Erythroblast (primary cell): Measurements from ENCODE around the gene IL17REL.

ENCODE experiments used
- DNase-seq, 2 experiments: peaks; one replicate each; lab custom pipeline; 2025; lab: John Stamatoyannopoulos, UW
- GATA1 ChIP-seq: IDR thresholded peaks from 2 replicates; pipeline ENCODE4 v1.6.1; 2011; ENCODE audit warnings: low read depth, mild to moderate bottlenecking, control low read depth, low read length, moderate library complexity
- POLR2A ChIP-seq: IDR thresholded peaks from 2 replicates; pipeline ENCODE4 v1.6.1; 2011; ENCODE audit warnings: mild to moderate bottlenecking, low read length

IL17REL gene

GRCh38 chr22:50051930-50052329 is 39.4 kb upstream of the IL17REL start:
- no peak for DNase-seq
- no peak for TF ChIP-seq POLR2A
- TF ChIP-seq GATA1: no peak

GRCh38 chr22:50049299-50050195 is 37.0 kb upstream of the IL17REL start:
- no peak for TF ChIP-seq GATA1
- no peak for TF ChIP-seq POLR2A
- DNase-seq: no peak

- TF ChIP-seq GATA1 (no peak), POLR2A (no peak)
- no peak for DNase-seq
These were observed 36.3 kb upstream of the IL17REL start for GRCh38 chr22:50048836-50049235.

DNA sequence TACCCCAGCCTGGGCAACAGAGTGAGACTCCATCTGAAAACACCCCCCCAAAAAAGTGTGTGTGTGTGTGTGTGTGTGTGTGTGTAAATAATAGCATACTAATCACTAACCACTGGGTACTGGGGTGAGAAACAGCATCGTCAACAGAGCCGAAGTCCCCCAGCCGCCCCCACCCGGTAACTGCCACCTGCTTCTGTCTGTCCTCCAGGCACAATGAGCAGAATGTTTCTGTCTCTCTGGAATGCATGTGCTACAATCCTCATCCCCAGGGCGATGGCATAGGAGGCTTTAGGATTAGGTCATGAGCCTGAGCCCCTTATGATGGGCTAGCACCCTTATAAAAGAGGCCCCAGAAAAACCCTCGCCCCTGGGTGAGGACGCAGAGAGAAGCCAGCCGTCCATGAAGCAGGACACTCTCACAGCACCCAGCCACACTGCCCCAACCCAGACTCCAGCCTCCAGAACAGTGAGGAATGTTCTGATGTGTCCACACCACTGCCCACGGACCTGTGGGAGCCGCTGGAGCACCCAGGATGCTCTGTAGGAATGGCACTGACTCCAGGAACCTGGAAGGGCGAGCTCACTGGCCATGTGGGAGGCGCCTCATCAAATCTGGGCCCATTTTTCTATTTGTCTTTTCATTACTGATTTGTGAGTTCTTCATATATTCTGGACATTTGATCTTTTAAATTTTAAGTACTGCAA is 35.6 kb upstream of the IL17REL start:
- TF ChIP-seq POLR2A: no peak
- no peak for TF ChIP-seq GATA1
- no peak for DNase-seq

- no peak for TF ChIP-seq GATA1
- no peak for TF ChIP-seq POLR2A
- no peak for DNase-seq
These were observed 34.8 kb upstream of the IL17REL start for GRCh38 chr22:50047346-50047745.

DNA sequence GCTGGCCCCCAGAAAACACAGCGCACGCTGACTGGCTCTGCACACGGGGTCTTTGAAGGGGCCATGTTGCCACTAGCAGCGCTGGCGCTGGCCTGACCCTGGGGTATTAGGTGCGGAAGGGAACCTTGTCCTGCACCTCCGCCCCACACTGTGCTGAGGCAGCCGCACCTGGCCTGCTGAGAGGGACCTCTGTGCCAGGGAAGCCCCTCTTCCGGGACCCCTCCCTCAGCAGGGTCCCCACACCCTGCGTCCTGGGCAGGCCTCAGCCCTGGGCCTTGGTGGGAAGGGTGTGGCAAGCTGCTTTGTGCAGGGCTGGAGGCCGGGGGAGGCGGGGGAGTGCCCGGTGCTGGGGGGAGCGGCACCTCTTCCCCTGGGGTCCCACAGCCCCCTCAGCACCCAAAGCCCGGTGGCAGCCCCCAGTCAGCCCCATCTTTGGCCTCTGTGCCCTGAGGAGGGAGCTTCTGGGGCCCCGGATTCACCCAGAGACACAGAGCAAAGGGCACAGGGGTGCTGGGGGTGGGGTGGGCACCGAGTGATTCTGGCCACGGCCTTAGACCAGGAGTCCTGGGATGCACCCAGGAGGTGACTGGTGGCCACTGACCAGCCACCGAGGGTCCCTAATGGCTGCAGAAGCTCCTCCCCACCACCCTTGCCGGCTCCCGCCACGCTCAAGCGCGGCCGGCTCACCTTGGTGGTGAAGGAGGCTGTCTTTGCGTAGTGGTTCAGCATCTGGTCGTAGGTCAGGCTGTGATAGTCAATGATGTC is 34.1 kb upstream of the IL17REL start:
- TF ChIP-seq POLR2A (no peak), GATA1 (no peak)
- no peak for DNase-seq

GRCh38 chr22:50046019-50046415 is 33.5 kb upstream of the IL17REL start:
- TF ChIP-seq POLR2A (no peak), GATA1 (no peak)

GRCh38 chr22:50045211-50046018 is 32.9 kb upstream of the IL17REL start:
- DNase-seq: no peak
- TF ChIP-seq GATA1: no peak
- TF ChIP-seq POLR2A: no peak

More at GRCh38 chr22:50046019-50046415, 33.5 kb upstream of the IL17REL start:
- DNase-seq: no peak

GRCh38 chr22:50044485-50045118 is 32.0 kb upstream of the IL17REL start:
- TF ChIP-seq POLR2A: no peak
- TF ChIP-seq GATA1: no peak
- no peak for DNase-seq

DNA sequence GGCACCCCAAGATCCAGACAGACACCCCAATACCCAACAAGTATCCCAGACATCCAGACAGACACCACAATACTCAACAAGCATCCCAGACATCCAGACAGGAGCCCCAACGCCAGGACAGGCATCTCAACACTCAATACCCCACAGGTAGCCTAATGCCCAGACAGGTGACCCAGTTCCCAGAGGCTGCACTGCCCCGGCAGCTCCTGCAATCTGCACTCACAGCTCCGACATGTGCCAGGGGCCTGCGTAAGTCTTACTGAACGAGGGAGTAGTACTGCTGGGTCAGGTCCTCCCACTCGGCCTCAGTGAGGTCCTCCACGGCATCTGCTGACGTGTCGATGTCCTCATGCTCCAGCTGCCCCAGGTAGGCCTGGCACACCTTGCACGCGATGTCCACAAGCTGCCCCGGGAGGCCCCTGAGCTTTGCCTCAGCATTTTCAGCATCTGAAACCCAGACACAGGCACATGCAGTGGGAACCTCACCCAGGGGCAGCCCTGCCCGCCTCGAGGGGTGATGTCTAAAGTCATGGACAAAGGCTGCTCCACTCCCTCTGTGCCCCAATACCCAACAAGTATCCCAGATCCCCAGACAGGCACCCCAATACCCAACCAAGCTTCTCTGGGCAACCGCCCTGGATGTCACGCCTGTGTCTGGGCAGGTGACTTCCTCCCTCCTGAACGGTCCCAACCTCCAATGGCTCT is 28.9 kb upstream of the IL17REL start:
- DNase-seq: no peak
- no peak for TF ChIP-seq GATA1
- no peak for TF ChIP-seq POLR2A

GRCh38 chr22:50040717-50041116 is 28.2 kb upstream of the IL17REL start:
- DNase-seq: no peak
- no peak for TF ChIP-seq GATA1
- TF ChIP-seq POLR2A: no peak
